Measurements from ENCODE around the gene UNC5C. TPM values are rescaled to one million over a fixed set of nuclear protein-coding genes. Genes with fewer than 3 reads are reported as not detected.

UNC5C gene
- total RNA-seq, 2 donors from 2014 or later, result 5.3 to 10.0 TPM

- no peaks in the 10 kb centered on the region for H3K9me3 ChIP-seq
- H3K27ac ChIP-seq, result no peak overlapping the region
Measured at GRCh38 chr4:95118497-95118896, 430.3 kb downstream of the UNC5C start.

GRCh38 chr4:95114521-95114920 is 434.3 kb downstream of the UNC5C start:
- no peaks in the 10 kb centered on the region for H3K27me3 ChIP-seq (replicated peaks; ENCODE audit: insufficient read depth)
- no peak overlapping the region for H3K4me3 ChIP-seq
- no peaks in the 10 kb centered on the region for H3K9me3 ChIP-seq
- no peak for TF ChIP-seq CTCF (IDR thresholded peaks at IDR 0.05)
- H3K27ac ChIP-seq, result no peak overlapping the region
- no peaks in the 10 kb centered on the region for H3K4me1 ChIP-seq (ENCODE audit: control insufficient read depth in 1 of 2, low read depth in 2 of 2)
- ATAC-seq (ENCODE audit: insufficient number of reproducible peaks, low FRiP score, low read depth) (no peak), DNase-seq (ENCODE audit: low spot score) (no peak)
- no peaks in the 10 kb centered on the region for H3K36me3 ChIP-seq

More at GRCh38 chr4:95118497-95118896, 430.3 kb downstream of the UNC5C start:
- no peak overlapping the region for H3K4me3 ChIP-seq
- no peak for TF ChIP-seq CTCF (IDR thresholded peaks at IDR 0.05)
- H3K36me3 ChIP-seq, result no peaks in the 10 kb centered on the region
- DNase-seq (ENCODE audit: low spot score), result no peak
- ATAC-seq (ENCODE audit: insufficient number of reproducible peaks, low FRiP score, low read depth), result no peak
- H3K4me1 ChIP-seq (ENCODE audit: control insufficient read depth in 1 of 2, low read depth in 2 of 2), result no peaks in the 10 kb centered on the region
- H3K27me3 ChIP-seq (replicated peaks; ENCODE audit: insufficient read depth), result no peaks in the 10 kb centered on the region

Data from thoracic aorta (tissue), 2 donors.